ENCODE data around the gene RAPGEF3.

RAPGEF3 gene, protein sequence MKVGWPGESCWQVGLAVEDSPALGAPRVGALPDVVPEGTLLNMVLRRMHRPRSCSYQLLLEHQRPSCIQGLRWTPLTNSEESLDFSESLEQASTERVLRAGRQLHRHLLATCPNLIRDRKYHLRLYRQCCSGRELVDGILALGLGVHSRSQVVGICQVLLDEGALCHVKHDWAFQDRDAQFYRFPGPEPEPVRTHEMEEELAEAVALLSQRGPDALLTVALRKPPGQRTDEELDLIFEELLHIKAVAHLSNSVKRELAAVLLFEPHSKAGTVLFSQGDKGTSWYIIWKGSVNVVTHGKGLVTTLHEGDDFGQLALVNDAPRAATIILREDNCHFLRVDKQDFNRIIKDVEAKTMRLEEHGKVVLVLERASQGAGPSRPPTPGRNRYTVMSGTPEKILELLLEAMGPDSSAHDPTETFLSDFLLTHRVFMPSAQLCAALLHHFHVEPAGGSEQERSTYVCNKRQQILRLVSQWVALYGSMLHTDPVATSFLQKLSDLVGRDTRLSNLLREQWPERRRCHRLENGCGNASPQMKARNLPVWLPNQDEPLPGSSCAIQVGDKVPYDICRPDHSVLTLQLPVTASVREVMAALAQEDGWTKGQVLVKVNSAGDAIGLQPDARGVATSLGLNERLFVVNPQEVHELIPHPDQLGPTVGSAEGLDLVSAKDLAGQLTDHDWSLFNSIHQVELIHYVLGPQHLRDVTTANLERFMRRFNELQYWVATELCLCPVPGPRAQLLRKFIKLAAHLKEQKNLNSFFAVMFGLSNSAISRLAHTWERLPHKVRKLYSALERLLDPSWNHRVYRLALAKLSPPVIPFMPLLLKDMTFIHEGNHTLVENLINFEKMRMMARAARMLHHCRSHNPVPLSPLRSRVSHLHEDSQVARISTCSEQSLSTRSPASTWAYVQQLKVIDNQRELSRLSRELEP

DNA sequence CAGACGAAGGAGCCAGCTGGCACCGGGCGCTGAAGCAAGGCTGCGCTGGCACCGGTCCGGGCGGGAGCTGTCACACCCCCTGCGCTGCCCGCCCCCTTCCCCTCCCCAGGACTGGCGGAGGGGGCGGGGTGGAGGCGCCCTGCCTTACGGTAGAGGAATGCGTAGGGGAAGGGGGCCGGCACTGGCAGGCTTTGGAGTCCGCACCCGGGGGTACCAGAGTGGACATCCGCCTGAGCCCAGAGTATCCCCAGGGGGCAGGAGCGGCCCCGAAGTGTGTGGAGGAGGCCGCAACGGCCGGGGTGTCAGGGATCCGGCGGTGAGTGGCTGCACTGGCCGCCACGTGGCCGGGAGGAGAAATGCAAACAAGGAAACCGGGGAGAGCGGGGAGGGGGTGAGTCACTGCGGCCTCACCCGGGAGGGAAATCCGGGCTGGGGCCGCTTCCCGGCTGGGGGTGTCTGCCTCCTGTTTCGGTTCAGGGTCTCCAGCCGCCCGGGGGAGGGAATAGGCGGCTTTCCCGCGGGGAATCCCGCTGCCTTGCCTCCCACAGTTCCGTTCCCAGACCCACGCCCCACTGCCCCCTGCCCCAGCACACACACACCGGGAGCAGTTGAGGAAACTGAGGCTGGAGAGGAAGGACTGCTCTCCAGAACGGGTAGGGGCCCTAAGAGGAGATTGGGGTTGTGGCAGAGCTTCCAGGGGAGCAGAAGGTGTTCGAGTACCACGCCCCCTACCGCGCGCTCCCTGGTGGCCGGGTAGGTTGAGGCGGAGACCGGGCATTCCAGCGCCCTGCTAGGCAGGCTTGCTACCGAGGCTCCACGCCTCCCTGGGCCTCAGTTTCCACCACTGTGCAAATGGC, at the start of gene RAPGEF3:
RAPGEF3 (minus strand) TSS at position 47 of the 857 bp plus-strand sequence. CDS start 324 bp downstream, outside the sequence.
- DNase-seq, result peak; percentile 81

DNA sequence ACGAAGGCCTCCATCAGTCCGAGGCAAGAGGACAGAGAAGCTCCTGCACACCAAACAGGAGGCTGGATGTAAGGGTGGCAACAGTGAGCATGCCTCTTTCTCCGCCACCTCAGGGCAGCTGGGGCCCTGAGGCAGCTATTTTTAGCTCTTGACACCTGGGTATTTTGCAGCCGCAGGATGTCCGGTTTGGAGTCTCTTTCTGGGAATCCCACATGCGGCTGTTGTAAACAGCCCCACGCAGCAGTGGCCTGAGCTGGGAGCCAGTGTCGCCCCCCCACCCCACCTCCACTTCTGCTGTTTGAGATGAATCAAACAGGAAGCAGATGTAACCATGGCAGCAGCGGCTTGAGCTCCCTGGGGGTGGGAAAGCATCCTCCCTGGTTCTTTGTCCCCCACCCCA, 49.4 kb upstream of the RAPGEF3 start:
- peak; percentile 86 for DNase-seq

DNA sequence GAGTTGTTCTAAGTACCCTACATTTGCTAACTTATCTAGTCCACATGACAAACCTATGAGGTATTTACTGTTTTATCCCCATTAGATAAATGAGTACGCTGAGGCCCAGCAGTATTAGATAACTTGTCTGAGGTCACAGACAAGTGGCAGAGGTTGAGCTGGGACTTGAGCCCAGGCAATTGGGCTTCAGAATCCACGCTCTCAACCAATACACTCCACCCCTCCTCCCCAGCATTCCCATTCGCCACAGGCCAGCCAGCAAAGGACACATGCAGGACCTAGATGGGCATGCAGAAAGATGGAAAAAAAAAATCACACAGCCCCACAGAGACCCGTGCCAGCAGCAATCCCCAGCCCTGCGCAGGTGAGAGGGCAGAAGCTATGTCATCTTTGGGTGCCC, 48.7 kb upstream of the RAPGEF3 start:
- DNase-seq, result no peak

DNA sequence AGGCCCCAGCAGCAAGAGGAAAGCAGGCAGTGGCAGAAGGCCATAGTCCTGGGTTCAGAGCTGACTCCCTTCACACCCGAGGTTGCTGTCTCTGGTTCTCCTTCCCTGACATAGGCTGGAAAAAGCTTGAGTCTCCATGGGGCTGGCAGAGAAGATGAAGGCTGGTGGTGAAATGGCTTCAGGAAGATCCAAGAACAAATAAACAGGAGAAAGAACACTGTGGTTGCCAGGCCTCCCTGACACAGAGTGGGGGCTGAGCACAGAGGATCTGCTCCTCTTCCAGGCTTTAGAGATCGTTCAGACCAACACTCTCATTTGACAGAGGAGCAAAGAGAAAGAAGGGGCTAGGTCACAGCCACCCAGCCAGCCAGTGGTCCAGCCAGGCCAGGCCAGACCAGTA, 46.7 kb upstream of the RAPGEF3 start:
- no peak for DNase-seq

DNA sequence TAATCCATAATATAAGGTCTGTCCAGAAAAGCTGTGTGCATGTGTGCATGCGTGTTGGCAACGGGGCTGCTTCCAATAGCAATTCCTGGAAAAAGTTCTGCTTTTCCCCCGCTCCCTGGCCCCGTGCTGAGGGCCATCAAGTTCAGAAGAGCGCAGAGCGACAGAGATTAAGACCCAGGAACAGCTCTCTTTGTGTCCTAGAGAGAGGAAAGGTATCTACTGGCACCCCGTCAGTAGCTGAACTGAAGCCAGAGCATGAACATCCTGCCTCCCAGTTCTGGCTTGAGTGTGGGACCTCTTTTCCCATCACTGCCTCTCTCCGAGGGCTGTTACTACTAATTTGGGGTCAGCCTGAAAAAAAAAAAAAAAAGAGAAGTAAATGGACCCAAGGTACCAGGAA, 45.5 kb upstream of the RAPGEF3 start:
- DNase-seq, result no peak

DNA sequence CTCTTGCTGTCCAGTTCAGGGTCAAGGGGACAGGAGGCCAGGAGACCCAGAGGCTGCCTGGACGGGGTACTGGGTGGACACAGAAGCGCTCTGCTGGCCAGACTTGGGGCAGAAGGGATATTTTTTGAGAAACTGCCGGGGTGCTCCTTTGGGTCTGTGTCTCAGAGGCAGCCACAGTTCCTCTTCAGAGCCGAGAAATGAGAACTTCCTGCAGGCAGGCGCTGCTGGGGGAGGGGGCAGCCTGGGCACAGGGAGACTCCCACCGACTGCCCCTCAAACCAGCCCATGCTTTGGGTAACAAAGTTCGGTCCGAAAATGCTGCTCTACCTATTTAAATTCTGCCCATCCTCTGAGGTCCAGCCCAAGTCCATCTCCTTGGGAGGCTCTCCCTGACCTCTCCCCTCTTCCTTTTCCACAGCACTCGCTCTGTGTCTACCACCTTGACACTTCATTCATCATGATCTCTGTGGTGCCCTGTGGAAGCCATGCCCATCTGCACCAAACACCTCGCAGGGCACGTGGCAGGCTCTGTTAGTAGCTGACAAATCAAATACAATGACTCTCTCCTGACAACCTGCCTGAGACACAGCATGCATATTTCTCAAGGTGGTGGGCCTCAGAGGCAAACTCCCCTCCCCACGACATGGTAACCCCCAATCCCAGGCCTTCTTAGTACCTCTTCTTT, 44.7 kb upstream of the RAPGEF3 start:
- DNase-seq, result no peak

DNA sequence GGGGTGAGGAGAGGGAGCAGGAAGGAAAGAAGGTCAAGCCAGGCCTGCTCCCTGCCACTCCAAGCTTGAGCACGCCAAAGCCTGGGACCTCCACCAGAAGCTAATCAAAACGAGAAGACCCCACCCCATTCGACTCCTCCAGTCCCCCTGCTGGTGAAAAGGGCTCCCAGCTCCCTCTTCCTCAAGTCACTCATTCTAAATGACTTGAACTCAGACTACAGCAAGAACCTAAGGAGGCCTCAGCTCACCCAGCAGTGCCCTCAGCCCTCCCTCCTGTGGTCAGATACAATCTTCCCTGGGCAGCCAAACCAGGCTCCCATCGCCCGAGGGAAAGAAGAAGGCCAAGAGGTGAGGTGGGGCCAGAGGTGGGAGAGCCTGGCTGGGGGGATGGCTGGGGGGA, 43.6 kb upstream of the RAPGEF3 start:
- no peak for DNase-seq

DNA sequence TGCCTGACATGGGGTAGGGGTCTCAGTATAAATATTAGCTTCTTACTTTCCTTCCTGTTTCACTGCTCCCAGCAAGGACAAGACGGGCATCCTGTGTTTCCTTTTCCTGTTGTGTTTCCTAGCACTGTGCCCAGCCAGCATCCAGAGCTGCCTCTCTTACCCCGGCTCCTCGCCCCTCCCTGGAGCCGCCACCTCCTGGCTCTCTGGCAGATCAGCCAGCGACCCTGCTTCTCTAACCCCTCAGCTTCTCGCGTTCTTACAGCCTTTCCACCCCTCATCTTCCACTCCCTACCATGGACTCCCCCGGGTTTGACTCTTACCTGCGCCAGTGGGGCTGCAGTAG, 43.2 kb upstream of the RAPGEF3 start:
- DNase-seq, result no peak

DNA sequence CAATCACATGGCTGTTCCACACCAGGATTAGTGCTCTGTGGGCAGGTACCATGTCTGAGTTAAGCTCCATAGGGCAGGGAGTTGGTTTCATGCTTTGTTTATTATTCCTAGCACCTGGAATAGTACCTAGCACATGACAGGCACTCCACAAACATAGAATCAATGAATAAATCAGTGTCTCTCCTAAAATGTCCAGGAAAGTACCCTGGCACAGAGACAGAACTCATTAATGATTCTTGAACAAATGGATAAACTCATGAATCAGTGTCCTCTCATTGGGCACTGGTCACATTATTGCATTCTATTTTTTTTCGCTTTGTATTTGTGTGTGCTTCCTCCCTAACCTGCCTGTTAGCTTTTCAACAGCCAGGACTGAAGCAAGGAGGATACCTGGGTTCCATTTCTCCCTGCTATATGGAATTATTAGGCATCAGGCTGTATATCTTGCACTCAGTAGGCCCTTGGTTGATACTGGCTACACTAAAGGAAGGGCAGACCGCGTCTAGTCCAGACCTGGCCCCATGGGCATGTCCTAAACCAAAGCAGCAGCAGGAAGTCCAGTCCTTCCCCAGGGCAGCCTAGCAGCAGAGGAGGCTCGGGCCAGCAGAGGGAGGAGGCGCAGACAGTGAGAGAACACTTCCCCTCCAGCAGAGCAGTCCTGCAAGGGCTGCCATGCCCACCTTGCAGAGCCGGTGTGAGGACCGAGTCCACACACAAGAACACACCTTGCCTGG, 42.7 kb upstream of the RAPGEF3 start:
- DNase-seq, result no peak

DNA sequence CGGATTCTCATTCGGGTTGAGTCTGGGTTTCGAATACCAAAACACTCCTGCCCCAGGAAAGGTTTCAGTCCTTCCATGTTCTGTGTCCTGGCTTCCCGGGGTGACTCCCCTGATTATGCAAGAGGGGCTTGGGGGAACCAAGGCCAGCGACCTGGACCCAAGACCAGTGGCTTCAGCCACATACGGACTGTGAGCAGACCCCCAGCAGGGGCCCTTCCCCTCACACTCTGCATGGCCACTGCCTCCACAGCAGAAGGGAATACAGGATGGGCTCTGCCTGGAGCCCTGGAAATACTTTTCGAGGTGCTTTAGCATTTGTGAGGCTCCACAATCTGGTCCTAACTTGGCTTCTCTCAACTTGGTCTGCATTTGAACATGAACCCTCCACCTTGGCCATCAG, 41.9 kb upstream of the RAPGEF3 start:
- no peak for DNase-seq

DNA sequence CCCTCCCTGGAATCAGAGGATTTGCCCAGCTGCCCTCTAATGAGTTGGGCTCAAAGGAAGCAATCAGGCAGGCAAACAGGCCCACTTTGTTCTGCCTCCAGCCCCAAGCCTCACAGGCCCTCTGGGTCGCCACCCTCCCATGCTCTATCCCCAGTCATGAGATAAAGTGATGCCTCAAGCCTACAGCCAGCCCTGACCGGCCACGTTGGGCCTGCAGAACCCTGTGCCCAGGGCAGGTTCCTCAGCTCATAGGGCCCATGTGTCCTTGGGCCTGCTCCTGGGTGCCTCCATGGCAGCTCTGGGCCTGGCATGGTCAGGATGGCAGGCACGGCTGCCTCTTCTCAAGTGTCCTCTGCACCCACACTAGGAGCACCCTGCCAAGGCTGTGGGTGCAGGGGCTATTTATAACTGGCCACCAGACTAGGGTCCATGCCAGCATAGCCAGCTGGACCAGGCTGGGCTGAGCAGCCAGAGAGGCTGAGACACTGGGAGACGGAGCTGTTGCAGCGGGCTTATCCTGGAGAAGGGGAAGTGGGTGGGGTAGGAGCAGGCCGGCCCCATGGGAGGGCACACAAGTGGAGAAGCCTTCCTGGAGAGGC, 40.8 kb upstream of the RAPGEF3 start:
- no peak for DNase-seq

DNA sequence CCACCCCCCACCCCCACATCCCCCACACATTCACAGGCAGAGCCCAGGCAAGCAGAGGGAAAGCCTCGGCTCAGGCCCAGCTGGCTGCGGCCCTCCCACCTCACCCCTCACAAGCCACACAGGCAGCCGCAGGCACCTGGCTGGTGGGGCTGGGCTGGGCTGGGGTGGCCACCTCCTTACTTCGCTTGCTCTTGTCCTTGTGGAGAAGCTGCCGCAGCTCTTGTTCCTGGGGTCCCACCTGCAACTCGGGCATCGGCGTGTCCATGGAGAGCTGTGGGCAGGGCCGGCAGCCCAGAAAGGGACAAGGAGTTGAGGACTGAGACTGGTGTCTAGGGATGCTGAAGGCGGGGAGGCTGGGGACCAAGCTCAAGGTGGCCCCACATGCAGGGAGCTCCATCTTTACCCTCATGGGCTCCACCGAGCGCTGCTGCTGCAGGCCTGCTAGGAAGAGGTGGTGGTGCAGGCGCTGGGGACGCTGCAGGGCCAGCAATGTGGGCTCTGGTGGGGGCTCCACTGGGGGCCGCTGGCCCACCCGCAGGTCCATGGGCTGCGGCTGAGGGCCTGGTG, 39.8 kb upstream of the RAPGEF3 start:
- DNase-seq, result no peak

DNA sequence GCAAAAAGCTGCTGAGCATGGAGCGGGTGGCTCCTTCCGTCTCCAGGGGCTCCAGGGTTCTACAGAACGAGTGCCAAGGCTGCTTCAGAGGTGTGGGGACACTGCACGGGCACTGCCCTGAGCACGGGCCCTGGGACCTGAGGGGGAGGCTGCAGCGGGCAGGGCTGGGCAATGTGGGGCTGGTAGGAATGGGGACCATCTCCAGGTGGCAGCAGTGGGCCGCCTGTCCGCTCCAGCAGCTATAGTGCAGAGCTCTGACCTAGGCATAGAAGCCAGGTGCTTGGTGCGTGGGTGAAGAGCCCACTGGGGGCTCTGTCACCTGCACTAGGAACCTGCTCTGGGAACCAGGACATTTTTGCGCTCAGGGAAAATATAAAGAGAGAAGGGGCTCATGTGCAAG, 38.8 kb upstream of the RAPGEF3 start:
- no peak for DNase-seq

DNA sequence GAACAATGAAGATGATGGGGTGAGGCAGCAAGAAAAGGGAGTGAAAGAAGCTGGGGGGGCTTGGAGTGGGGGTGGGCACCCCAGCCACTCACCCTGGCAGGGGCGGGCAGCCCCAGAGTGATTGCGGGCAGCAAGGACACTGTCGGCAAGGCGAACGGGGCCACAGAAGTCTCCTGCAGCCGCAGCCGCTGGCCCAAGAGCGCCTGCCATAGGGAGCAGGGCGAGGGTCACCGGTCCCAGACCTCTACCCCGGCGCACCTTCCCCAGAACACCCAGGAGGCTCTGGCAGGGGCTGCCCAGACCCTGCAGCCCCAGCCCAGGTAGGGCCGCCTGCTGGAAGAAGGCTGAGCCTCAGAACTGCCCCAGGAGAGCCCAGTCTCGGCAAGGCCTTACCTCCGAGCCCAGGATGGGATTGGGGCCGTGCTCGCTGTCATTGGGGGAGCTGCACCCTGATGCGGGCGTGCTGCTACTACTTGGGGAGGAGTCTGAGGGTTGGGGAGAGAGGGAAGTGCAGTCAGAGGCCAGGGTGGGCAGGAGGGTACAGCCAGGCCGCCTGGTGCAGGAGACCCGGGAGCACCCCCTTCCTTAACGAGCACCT, 37.2 kb upstream of the RAPGEF3 start:
- no peak for DNase-seq

DNA sequence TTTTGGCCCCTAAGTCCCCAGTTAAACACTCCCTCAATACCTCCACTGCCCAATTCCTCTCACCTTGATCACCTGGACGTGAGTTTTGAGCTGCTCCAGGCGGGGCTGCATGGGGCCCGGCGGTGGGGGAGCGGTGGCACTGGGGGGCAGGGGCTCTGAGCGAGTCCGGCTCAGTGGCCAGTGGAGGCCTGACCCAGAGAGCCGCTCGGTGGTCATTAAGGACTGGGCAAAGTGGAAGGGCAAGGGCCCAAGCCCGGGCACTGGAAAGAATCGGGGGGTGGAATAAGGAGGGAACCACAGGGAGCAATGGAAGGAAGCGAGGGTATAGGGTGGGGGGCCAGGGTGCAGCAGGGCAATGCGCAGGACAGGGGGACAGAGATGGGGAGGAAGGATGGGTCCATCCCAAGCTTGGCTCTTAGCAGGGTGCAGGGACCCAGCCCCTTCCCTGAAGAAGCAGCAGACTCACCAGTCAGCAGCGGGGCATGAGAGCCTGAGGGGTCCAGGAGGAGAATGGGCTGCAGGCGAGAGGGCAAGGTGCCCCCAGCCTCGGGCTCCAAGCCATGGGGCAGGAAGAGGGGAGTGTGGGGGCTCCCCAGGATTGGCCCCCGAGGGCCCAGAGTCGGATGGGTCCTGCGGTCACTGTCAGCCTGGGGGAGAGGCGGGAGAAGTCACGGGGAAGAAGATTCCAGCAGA, 36.6 kb upstream of the RAPGEF3 start:
- no peak for DNase-seq

DNA sequence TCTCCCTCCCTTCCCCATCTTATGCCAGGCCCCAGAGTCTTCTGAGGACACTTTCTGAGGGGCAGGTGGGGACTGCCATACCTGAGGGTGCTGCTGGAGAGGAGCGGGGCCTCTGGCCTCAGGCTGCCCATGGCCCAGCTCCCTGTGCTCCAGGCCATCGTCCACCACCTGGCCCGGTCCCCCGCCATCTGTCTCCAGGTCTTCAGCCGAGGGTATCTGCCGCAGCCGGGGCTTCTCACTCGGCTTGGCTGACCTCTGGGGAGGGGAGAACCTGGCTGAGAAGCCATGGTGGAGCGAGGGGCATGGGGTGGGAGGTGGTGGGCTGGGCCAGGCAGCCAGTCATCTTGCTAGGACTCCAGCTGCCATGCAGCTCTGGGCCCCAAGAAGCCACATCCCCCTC, 36.0 kb upstream of the RAPGEF3 start:
- no peak for DNase-seq

DNA sequence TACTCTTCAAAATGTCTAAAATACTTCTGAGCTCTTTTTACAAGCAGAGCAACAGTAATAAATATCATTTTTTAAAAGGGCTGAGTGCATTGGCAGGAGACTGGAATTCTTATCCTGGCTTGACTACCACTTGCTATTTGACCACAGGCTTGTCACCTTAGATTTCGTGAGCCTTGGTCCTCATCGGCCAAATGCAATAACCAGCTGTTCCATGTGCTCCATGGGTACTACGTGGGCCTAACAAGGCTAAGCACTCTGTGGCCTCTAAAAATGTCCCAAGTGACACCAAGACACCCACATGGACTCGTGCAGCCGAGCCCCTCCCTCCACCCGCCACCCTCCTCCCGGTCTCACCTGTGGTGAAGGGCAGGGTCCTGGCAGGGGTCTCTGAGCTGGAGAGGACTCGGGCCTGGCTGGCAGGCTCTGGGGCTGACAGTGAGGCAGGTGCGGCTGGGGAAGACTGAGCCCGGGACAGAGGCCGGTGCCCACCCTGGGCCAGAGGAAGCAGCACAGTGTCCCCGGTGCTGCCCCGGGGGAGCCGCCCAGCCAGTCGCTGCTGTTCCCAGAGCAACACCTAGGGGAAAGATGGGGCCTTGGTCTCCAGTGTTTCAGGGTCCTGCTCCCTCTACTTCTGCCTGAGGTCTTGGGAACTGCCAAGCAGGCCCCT, 34.5 kb upstream of the RAPGEF3 start:
- DNase-seq, result no peak

DNA sequence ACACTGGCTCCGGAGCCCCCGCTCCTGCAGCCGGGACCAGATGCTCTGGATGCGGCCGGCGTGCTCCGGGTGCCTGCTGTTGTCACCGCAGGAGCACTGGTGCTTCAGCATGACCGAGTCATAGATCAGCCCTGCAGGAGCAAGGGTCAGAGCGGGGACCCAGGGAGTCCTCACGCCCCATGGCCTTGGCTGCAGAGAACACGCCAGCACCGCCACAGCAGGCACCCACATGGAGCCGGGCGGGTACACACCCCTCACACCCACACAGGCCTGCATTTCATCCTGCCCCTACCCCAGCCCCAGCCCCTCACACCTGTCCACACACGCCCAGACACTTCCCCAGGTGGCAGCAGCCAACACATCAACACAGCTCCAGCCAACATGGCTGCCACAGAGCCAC, 33.2 kb upstream of the RAPGEF3 start:
- DNase-seq, result no peak

DNA sequence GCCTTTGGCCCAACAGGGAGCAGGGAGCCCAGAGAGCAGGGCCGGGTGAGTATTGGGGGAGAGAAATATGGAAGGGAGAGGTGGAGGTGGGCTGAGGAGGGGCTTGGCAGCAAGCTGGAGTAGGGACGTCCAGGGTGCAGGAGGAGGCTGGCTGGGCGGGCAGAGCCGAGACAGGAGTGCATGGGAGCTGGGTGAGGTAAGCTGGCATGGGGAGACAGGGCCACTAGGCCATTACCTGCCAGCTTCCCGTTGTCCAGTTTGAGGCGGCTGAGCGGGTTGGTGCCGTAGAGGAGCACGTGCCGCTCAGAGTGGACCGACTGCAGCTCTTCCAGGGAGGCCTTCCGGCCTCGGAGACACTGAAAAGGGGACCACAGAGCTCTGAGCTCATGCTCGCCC, 32.7 kb upstream of the RAPGEF3 start:
- DNase-seq, result no peak
